GM18508 (cell line): Measurements from ENCODE around the gene CENPW.

Source experiments
- ATAC-seq: cut with Tn5 transposase; IDR thresholded peaks from one replicate; pipeline ENCODE4 v1.9.1; 2021; ENCODE audit warnings: moderate number of reproducible peaks; ENCODE audit not compliant: insufficient read depth, unreplicated experiment

Gene CENPW

DNA sequence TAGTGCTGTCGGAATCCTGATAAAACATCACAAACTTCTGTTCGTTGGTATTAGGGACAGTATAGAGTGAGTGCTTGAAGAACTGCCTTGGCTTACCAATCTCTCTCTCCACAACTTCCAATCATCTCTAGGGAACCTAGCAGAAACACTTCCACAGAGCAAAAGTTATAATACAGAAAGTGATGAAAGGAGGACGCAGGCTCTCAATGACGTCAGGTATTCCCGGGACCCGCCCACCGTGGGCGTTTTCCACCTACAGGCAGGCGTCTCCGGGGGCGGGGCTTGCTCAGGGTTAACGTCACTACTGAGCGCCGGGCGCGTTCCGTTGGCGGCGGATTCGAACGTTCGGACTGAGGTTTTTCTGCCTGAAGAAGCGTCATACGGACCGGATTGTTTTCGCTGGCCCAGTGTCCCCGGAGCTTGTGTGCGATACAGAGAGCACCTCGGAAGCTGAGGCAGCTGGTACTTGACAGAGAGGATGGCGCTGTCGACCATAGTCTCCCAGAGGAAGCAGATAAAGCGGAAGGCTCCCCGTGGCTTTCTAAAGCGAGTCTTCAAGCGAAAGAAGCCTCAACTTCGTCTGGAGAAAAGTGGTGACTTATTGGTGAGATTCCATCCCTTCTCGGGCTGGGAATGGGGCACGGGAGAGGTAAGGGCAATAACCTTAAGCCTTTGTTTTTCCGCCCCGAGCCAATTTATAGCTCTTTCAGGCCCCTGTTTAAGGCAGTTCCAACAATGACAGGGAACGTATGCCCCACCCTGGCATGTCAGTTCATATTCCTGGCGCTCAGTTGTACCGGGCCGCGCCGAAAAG lies at the start of gene CENPW:
Gene CENPW (plus strand): TSS at position 320 of the 814 bp plus-strand sequence. CDS start 159 bp downstream, at position 479.
- peak; percentile 63 for ATAC-seq

DNA sequence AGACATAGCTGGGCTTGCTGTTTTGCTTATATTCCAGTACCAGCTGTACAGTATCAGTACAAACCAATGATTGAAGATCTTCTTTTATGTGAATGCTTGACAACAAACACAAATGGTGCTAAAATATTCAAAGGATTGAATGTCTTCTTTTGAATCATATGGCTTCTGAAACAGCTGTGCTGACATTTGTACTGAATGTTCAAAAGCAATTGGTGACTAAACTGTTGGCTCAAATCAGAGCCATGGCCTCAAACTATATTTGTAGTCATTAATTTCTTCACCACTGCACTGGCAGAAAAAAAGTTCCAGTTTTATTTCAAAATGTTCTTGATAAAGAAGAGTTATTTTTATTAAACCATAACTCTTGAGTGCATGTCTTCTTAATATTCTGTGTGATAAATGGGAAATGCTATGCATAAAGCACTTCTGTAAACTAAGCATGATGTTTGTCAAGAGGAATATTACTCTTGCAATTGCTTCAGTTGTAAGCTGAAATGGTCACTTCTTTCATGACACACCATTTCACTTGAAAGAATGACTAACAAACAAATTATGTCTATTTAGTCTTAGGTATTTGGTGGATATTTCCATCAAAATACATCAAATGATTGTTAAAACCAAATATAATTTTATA lies 45.9 kb upstream of the CENPW start:
- ATAC-seq: no peak

DNA sequence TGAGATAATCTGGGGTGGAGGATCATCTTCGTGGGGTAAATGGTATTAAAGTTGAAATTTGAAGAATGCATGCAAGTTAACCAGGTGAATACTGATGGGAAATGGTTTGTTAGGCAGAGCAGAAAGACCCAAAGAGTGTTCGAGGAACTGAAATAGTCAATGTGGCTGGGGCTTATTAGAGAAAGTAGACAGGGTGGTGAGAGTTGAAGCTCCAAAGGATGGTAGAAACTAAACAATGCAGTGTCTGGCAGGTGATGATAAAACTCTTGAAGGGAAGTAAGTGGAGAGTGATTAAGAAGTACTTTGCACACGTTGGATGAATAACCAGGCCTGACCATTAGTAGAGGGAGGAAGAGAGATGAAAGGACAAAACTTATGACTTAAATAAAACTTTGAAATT lies 39.8 kb upstream of the CENPW start:
- no peak for ATAC-seq

DNA sequence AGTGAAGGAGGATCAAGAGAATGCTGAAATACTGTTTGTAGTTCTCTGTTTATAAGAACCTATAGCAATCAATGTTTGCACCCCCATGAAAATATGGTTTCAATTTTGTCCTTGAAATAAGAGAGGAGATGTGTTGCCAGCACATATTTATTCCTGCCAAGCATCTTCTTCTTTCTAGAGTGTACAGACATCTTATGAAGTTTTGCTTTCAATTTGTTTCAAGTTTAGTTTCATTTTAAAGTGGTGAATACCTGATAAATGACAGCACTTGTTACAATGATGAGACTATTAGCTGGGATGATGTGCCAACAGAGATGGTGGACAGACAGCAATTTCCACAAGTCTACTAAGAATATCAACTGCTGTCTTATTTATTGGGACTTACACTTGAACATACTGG lies 39.2 kb upstream of the CENPW start:
- peak; percentile 91 for ATAC-seq

DNA sequence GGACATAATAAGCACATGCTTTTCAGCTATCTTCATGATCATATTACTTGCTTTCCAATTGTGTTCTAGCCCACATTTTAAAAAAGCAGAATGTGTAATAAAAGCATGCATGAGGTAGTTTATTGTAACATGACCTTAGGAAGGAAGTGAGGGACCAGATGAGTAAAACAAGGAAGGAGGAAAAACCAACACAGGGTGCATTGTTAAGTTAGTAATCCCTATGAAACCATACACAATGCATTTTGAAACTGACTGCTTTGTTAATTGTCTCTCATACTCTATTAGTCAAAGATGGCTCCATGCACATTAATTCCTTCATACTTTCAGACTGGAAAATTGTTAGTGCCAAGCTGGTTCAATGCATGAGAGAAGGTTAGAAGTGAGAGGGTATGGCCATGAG lies 37.7 kb upstream of the CENPW start:
- no peak for ATAC-seq

DNA sequence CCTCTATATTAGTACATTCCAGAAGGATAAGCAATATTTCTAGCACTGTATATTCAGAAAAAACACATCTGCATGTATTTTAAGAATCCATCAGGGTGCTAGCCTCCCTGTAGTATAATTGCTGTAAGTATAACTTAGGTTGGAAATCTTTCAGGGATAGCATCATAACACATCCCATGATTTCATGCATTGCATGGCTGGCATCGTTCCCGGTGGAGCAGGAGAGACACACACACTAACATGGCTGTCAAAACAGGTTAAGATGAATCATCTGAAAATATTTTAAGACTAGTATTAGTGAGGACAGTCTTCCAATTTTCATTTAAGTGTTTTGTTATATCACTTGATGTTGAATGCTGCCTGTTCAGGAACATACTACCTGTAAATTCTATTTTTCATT lies 32.1 kb upstream of the CENPW start:
- ATAC-seq: no peak

DNA sequence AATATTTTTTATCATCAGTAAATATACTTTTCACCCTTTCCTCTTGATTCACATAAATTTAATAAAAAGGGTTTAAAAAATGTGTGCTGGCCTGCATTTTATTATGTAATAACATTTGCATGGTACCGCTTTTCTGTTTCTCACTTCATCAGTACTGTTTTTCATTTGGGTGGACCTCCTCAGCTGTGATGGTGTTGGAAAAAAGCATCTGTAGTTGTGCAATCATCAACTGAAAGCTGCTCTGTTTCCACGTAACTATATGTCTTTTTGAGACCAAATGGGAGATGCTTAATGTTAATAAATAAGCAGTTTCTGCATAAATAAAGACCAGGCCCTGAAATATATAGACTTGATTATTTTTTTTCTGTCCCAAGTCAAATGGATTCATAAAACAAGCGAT lies 31.6 kb upstream of the CENPW start:
- no peak for ATAC-seq

DNA sequence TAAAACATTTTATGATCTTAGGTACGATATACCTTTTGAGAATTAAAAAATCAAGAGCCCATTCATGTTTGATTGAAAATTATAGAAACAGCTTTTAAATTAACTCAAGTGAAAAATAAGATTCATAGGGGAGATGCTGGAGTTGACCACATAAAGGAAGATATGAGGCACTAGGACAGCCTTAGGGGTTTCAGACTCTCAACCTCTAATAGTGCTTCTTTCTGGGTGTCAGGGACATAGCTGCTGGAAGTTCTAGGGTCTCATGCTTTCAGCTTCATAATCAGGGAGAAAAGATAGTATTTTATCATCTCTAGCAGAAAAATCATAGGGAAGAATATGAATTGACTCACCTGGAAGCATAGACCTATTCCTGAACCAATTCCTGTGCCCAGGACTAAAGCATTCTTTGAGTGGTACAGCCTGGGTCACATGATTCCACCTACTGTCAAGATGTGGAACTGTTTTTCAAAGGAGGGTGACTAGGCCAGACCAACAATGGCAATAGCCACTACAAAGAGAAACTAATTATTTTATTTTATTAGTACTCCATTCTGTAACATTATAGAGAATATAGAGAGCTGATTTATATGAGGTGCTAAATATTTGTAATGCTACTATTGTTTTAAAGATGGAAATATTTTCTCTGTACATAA lies 27.8 kb upstream of the CENPW start:
- ATAC-seq: peak; percentile 82

DNA sequence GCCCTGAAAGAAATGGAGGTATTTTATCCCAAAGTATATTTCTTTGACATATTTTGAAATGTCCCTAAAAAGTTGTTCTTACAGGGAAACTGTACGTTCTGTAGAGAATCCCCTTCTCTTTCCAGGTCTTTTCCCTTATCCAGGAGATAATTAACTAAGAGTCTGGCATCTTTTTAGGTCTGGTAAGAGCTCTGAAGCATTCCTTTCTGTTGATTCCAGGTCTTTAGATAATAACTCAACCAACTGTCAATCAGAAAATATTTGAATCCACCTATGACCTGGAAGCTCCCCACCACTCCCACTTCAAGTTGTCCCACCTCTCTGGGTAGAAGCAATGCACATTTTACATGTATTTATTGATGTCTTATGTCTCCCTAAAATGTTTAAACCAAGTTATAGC lies 26.0 kb upstream of the CENPW start:
- ATAC-seq: no peak

DNA sequence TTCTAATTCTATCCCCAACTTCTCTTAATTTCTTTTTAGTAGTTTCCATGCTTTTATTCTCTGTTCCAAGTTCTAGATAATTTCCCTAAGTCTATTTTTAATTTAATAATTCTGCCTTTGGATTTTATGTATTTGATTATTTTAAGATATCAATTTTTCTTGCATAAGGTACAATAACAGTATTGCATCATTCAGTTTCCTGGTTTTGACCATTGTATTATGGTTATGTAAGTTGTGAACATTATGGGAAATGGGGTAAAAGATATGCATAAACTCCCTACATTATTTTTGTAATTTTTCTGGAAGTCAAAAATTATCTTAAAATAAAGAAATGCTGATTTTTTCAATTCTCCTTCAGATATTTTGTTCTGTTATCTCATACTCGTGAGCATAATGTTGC lies 21.1 kb upstream of the CENPW start:
- ATAC-seq: no peak

DNA sequence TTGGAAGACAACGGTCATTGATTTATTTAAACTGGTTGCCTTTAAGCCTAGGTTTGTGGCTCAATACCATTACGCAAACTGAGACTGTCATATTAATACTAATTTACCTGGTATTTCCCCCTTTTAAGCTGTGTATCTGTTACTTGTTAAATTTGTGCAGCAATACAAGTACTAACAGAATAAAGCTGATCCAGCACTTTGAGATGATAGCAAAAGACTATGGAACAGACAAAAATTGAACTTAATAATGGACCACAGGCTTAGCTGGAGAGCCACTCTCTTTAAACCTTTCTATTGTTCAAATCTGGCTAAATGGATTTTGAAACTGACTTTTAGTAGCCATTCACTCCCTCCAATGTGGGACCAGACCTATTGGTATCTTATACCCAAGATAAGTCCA lies 6.2 kb upstream of the CENPW start:
- no peak for ATAC-seq

DNA sequence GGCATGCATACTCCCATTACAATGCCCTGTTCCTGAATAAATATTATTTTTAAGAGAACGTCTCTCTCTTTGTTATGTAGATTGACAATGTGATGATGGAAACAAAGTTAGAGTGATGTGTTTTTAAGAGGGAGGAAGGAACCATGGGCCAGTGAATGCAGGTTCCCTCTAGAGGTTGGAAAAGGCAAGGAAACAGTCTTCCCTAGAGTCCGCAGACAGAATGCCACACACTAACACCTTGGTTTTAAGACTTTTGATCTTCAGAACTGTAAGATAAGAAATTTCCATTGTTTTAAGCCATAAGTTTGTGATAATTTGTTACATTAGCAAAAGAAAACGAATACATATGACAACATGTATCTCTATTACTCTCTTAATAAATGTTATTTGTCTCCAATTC lies 4.7 kb upstream of the CENPW start:
- ATAC-seq: no peak

DNA sequence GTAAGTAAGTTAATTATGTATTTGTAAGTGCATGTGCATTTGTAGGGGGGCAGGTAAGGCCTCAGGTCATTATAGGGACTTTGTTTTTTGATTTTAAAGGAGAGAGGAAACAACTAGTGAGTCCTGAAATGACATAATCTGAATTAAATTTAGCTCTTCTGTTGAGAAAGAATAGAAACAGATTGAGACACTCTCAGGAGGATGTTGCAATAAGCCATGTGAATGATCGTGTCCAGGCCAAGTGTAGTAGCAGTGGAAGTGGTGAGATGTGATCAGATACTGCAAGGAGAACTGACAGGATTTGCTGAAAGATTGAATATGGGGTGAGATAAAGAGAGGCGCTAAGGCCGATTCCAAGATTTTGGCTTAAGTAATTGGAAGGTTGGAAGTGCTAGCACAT lies 2.6 kb upstream of the CENPW start:
- no peak for ATAC-seq

DNA sequence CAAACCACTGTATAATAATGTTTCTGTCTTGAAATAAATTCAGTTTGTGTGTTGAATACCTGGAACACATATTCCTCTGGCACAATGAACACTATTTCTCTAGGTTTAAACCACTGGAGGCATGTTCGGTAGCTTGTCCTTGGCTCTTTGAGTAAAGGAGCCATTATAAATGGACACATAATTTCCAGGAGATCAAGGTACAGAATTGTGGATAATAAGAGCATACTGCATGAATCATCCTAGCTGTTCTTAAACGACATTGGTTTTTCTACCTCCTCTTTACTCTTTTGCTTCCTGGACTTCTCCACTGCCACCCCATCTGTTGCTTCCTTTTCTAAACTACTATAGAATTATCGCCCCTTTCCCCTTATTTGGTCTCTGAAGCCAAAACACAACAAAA lies 1.2 kb downstream of the CENPW start:
- no peak for ATAC-seq

DNA sequence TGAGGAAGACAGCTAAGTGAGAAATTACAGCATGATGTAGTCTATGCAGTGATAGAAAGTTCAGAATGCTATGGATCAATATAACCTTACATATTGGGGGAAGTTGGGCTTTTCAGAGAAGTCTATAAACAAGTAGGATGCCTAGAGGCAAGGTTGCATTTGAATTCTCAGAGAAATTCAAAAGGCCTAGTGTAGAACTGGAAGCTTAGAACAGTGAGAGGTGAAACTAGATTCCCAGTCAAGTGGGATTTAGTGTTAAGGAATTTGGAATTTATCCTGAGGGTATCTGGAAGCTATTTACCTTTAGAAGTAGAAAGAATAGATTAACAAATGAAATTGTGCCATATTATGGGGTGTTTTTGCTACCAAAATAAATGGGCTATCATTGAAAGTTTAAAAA lies 4.3 kb downstream of the CENPW start:
- ATAC-seq: no peak

DNA sequence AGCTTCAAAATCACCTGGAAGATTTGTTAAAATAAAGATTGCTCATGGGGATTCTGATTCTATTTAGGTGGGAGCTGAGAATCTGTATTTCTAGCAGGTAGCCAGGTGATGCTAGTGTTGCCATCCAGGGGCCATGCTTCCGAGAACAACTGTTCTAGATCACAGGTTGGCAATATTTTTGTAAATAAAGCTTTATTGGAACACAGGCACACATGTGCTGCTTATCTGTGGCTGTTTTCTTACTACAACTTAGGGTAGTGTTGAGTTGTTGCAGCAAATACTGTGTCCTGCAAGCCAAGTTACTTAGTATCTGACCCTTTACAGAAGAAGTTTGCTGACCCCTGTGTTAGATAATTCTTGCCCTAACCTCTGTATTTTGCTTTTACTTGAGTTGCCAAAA lies 12.0 kb downstream of the CENPW start:
- ATAC-seq: no peak

DNA sequence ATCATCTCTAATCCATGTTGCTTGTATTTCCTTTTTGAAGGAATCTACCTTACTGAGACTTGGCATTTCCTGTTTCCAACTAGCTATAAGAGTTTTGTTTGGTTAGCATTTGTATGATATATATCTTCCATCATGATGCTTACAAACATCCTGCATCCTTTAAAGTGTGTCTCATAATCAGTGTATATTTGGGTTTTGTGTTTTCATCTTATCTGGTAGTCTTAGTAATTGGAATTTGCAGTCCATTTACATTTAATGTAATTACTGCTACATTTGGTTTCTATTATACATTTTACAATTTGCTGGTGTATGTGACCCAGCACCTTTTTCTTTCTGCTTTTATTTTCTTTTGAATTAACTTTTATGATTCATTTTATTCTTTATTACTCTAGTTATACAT lies 12.6 kb downstream of the CENPW start:
- no peak for ATAC-seq

DNA sequence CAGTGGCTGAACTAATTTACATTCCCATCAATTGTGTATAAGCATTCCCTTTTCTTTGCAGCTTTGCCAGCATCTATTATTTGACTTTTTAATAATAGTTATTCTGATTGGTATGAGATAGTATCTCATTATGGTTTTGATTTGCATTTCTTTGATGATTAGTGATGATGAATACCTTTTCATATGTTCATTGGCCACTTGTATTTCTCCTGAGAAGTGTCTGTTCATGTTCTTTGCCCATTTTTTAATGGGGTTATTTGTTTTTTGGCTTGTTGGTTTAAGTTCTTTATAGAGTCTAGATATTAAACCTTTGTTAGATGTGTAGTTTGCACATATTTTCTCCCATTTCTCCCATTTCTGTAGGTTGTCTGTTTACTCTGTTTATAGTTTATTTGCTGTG lies 16.6 kb downstream of the CENPW start:
- ATAC-seq: no peak

DNA sequence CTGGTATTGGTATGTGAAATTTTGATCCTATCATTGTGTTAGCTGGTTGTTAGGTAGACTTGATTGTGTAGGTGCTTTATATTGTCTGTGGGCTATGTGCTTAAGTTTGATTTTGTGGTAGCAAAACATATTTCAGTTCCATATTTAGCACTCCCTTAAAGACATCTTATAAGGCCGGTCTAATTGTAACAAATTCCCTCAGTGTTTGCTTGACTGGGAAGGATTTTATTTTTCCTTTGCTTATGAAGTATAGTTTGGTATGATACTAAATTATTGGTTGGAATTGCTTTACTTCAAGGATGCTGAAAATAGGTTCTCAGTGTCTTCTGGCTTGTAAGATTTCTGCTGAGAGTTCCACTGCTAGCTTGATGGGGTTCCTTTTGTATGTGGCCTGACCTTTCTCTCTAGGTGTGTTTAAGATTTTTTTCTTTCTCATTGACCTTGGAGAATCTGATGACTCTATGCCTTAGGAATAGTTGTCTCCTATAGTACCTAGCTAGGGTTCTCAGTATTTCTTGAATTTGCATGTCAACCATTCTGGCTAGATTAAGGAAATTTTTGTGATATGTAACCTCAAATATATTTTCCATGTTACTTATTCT lies 20.1 kb downstream of the CENPW start:
- ATAC-seq: no peak

DNA sequence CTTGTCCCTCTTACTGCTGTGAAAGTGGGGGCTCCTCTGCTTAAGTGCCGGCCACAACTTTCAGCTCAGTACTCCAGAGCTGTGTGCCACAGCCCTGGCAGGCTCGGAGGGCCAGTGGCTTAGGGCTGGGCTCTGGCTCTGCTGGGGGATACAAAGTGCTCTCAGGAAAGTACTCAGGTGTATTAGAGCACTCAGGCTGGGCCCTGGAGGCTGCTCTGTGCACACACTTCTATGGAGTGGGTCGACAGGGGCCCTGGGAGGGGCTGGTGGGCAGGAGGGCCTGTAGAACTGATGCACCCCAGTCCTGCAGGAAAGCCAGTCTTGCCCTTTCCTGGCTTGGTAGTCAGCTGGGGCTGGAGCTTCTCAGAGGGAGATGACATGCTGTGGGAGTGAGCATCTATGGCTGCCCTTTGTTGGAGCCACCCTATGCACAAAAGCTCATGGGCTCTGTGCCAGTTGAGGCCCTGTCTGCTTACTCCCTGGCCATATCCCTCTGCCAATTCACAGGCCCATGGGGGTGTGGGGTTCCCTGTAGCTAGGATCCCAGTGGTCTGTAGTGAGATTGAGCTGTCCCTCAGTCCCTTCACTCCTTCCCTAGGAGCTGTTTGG lies 22.0 kb downstream of the CENPW start:
- no peak for ATAC-seq

DNA sequence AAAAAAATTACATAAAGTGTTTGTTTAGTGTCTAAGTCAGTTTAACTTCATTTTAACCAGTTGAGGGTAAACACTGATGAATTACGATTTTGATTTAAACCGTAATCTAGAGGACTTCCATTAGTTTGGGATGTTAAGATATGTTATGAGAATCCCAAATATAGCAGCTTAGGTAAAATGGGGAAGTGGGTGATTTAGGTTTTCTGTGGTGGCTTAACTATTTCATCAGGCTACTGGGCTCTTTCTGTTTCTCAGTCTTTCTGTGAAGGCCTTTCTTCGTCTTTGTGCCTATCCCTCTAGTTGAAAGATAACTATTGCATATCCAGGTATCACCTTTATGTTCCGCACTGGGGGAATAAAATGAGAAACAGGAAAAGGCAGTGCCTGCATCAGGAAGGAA lies 27.9 kb downstream of the CENPW start:
- ATAC-seq: no peak
